Measurements from ENCODE around the gene SMARCB1.

The SMARCB1 gene

GRCh38 chr22:23781065-23781464 is 5.7 kb upstream of the SMARCB1 start:
- FAIRE-seq: no peak

GRCh38 chr22:23781511-23782183 is 5.1 kb upstream of the SMARCB1 start:
- FAIRE-seq: no peak

- FAIRE-seq: no peak
Measured at GRCh38 chr22:23782252-23782651, 4.5 kb upstream of the SMARCB1 start.

GRCh38 chr22:23782703-23783102 is 4.1 kb upstream of the SMARCB1 start:
- no peak for FAIRE-seq

- FAIRE-seq: no peak
Measured at GRCh38 chr22:23783265-23784150, 3.3 kb upstream of the SMARCB1 start.

GRCh38 chr22:23784215-23784732 is 2.5 kb upstream of the SMARCB1 start:
- FAIRE-seq: no peak

- no peak for FAIRE-seq
Measured at GRCh38 chr22:23786261-23786710, 480 bp upstream of the SMARCB1 start.

GRCh38 chr22:23787600-23787896 is 782 bp downstream of the SMARCB1 start:
- no peak for FAIRE-seq

GRCh38 chr22:23787910-23788309 is 1.1 kb downstream of the SMARCB1 start:
- no peak for FAIRE-seq

GRCh38 chr22:23789121-23789520 is 2.4 kb downstream of the SMARCB1 start:
- no peak for FAIRE-seq

GRCh38 chr22:23789638-23790037 is 2.9 kb downstream of the SMARCB1 start:
- FAIRE-seq: no peak

GRCh38 chr22:23790819-23791737 is 4.3 kb downstream of the SMARCB1 start:
- no peak for FAIRE-seq

GRCh38 chr22:23791738-23792645 is 5.2 kb downstream of the SMARCB1 start:
- no peak for FAIRE-seq

GRCh38 chr22:23793326-23793725 is 6.6 kb downstream of the SMARCB1 start:
- FAIRE-seq: no peak

GRCh38 chr22:23796461-23796860 is 9.7 kb downstream of the SMARCB1 start:
- FAIRE-seq: no peak

- no peak for FAIRE-seq
Measured at GRCh38 chr22:23800297-23801237, 13.8 kb downstream of the SMARCB1 start.

- no peak for FAIRE-seq
Measured at GRCh38 chr22:23801238-23801821, 14.6 kb downstream of the SMARCB1 start.

- no peak for FAIRE-seq
Measured at GRCh38 chr22:23801886-23802377, 15.2 kb downstream of the SMARCB1 start.

- no peak for FAIRE-seq
Measured at GRCh38 chr22:23803001-23803819, 16.4 kb downstream of the SMARCB1 start.
